HG02571 (cell line): ENCODE measurements around the gene POU4F1.

Experiments used
- ATAC-seq: cut with Tn5 transposase; IDR thresholded peaks from one replicate; pipeline ENCODE4 v1.9.1; 2021; ENCODE audit warnings: mild to moderate bottlenecking, moderate library complexity; ENCODE audit not compliant: unreplicated experiment

The POU4F1 gene

GRCh38 chr13:78593652-78594455 is 9.5 kb downstream of the POU4F1 start:
- ATAC-seq, result no peak

- no peak for ATAC-seq
These were observed 10.2 kb downstream of the POU4F1 start for GRCh38 chr13:78593129-78593528.

- no peak for ATAC-seq
These were observed 10.8 kb downstream of the POU4F1 start for GRCh38 chr13:78592584-78592983.

GRCh38 chr13:78589206-78589605 is 14.1 kb downstream of the POU4F1 start:
- ATAC-seq, result no peak

GRCh38 chr13:78587395-78587794 is 16.0 kb downstream of the POU4F1 start:
- ATAC-seq, result no peak

- no peak for ATAC-seq
These were observed 16.6 kb downstream of the POU4F1 start for GRCh38 chr13:78586706-78587105.

GRCh38 chr13:78576261-78576660 is 27.1 kb downstream of the POU4F1 start:
- ATAC-seq, result no peak

- no peak for ATAC-seq
These were observed 30.9 kb downstream of the POU4F1 start for GRCh38 chr13:78572459-78572858.

GRCh38 chr13:78569029-78569428 is 34.3 kb downstream of the POU4F1 start:
- no peak for ATAC-seq

- no peak for ATAC-seq
These were observed 36.7 kb downstream of the POU4F1 start for GRCh38 chr13:78566631-78567030.

- no peak for ATAC-seq
These were observed 41.0 kb downstream of the POU4F1 start for GRCh38 chr13:78562237-78562889.
